K562 (cell line): ENCODE measurements around the gene MYADML2. TPM values are rescaled to one million over a fixed set of nuclear protein-coding genes. Genes with fewer than 3 reads are reported as not detected.
A peak's percentile ranks its signal among the peaks of the same experiment; 100 is the strongest.

ENCODE experiments used
- ATF4 ChIP-seq: fragments of 450-650 bp; formaldehyde crosslinking; IDR thresholded peaks from 2 replicates; pipeline ENCODE4 v1.4.0; 2022; ENCODE audit warnings: mild to moderate bottlenecking, moderate library complexity
- CHD1 ChIP-seq: fragments of 200-600 bp; sonication (generic); IDR thresholded peaks from one replicate; pipeline ENCODE4 v1.6.1; 2012; ENCODE audit warnings: mild to moderate bottlenecking, moderate library complexity, low read length, inconsistent platforms
- GABPB1 ChIP-seq: sonication (generic); formaldehyde crosslinking; IDR thresholded peaks from 2 replicates; pipeline ENCODE4 v1.8.0; 2022; ENCODE audit warnings: mild to moderate bottlenecking, missing genetic modification reagents
- GABPB2 ChIP-seq: fragments of 250-450 bp; sonication (Bioruptor Pico); conservative IDR thresholded peaks from 2 replicates; pipeline ENCODE4 v1.5.1; 2021; ENCODE audit warnings: mild to moderate bottlenecking
- HMG20A ChIP-seq: fragments of 450-650 bp; formaldehyde crosslinking; conservative IDR thresholded peaks from 2 replicates; pipeline ENCODE4 v1.4.0; 2020; ENCODE audit warnings: mild to moderate bottlenecking, mixed read lengths
- HNRNPK ChIP-seq: fragments of 200-400 bp; formaldehyde crosslinking; IDR thresholded peaks from one replicate; pipeline ENCODE4 v1.6.1; 2018; ENCODE audit warnings: mild to moderate bottlenecking, low read depth, low read length; ENCODE audit not compliant: poor library complexity, severe bottlenecking
- MAX ChIP-seq: sonication (generic); formaldehyde crosslinking; IDR thresholded peaks from 2 replicates; pipeline ENCODE4 v1.9.0; 2022; ENCODE audit warnings: mild to moderate bottlenecking, missing genetic modification reagents
- MITF ChIP-seq: IDR thresholded peaks from 2 replicates; pipeline ENCODE4 v1.6.1; 2014; ENCODE audit warnings: antibody characterized with exemption
- NUFIP1 ChIP-seq: fragments of 450-650 bp; IDR thresholded peaks from 2 replicates; pipeline ENCODE4 v1.6.1; 2018; ENCODE audit not compliant: partially characterized antibody
- PCBP2 ChIP-seq: fragments of 200-400 bp; formaldehyde crosslinking; IDR thresholded peaks from 2 replicates; pipeline ENCODE4 v1.6.1; 2018; ENCODE audit warnings: low read length, low read depth, mild to moderate bottlenecking, moderate library complexity; ENCODE audit not compliant: poor library complexity, severe bottlenecking
- PPARD ChIP-seq: fragments of 250-450 bp; sonication (Bioruptor Pico); IDR thresholded peaks from 2 replicates; pipeline ENCODE4 v1.8.0; 2022; ENCODE audit warnings: inconsistent platforms, mild to moderate bottlenecking, moderate library complexity
- RBM25 ChIP-seq: fragments of 200-400 bp; formaldehyde crosslinking; IDR thresholded peaks from 2 replicates; pipeline ENCODE4 v1.6.1; 2018; ENCODE audit warnings: low read length, low read depth, moderate library complexity; ENCODE audit not compliant: severe bottlenecking
- REST ChIP-seq, 2 experiments: fragments of 450-650 bp; formaldehyde crosslinking in 1 of 2; IDR thresholded peaks; 2 replicates each; pipeline versions ENCODE4 v1.4.0 to v1.6.1; 2014 to 2020; ENCODE audit warnings: mild to moderate bottlenecking in 2 of 2, borderline replicate concordance in 1 of 2, low read depth in 1 of 2
- SIN3A ChIP-seq, 2 experiments: fragments of 150-350 bp in 1 of 2; IDR thresholded peaks; 2 replicates each; pipeline ENCODE4 v1.6.1; 2011 to 2016; ENCODE audit warnings: borderline replicate concordance in 2 of 2, low read depth in 2 of 2, low read length in 2 of 2, mild to moderate bottlenecking in 2 of 2, moderate library complexity in 2 of 2; ENCODE audit not compliant: control insufficient read depth in 1 of 2
- TAF15 ChIP-seq: fragments of 200-400 bp; formaldehyde crosslinking; IDR thresholded peaks from 2 replicates; pipeline ENCODE4 v1.6.1; 2017; ENCODE audit warnings: mild to moderate bottlenecking, low read depth, low read length, moderate library complexity
- TCF7 ChIP-seq: sonication (generic); IDR thresholded peaks from 2 replicates; pipeline ENCODE4 v1.6.1; 2016; ENCODE audit warnings: antibody characterized with exemption, borderline replicate concordance
- ZZZ3 ChIP-seq: fragments of 450-650 bp; IDR thresholded peaks from 2 replicates; pipeline ENCODE4 v1.6.1; 2016; ENCODE audit warnings: antibody characterized with exemption, mild to moderate bottlenecking, moderate library complexity
- polyA plus RNA-seq, 8 experiments: library from polyadenylated mRNA; depleted of rRNA in 4 of 8; stranded (reverse) in 5 of 8; unstranded in 3 of 8; fragments of >200 nt; fragmentation: Nextera tagmentation in 2 of 8; fragmentation: Illumina TruSeq in 1 of 8; extraction: Ambion mirVana in 2 of 8; extraction: Trizol in 1 of 8; gene quantifications; 2 replicates each; pipeline versions ENCODE4 v1.2.1 to v1.2.3, GENCODE V29; 2011 to 2014; ENCODE audit warnings: inconsistent platforms in 1 of 8, missing spikeins in 1 of 8
- total RNA-seq, 7 experiments: library from RNA; depleted of rRNA in 6 of 7; stranded (reverse); fragments of >200 nt in 6 of 7; fragmentation: Illumina TruSeq in 2 of 7; extraction: Trizol in 2 of 7; gene quantifications; 2 replicates each; pipeline versions ENCODE4 v1.2.1 to v1.2.3, GENCODE V29; 2011 to 2021; ENCODE audit warnings: low replicate concordance in 1 of 7

MYADML2 gene
- total and polyA plus RNA-seq, 9 of the 15 experiments (the other 6 are each of a cell fraction or from before 2014, with no cell fraction given): not detected

GRCh38 chr17:81977211-81977808, 30.3 kb upstream of the MYADML2 start, which contains the start of gene ASPSCR1 (continued):
- TF ChIP-seq MITF (peak; percentile 94), TAF15 (no peak), MAX (CRISPR knock-in tag) (peak; percentile 94), REST (IDR thresholded peaks at IDR 0.05; ENCODE audit: borderline replicate concordance) (peak; percentile 80), REST (CRISPR knock-in tag; IDR thresholded peaks at IDR 0.05; ENCODE audit: low read depth) (peak; percentile 68; the same call in 1 of the 2 replicates), GABPB2 (CRISPR knock-in tag) (no peak), SIN3A (IDR thresholded peaks at IDR 0.05; ENCODE audit: borderline replicate concordance in 2 of 2, control insufficient read depth in 1 of 2, low read depth in 2 of 2, low read length in 2 of 2) (peak; percentile 88 to 92; a peak in 3 of 4 replicates), GABPB1 (CRISPR knock-in tag) (peak; percentile 79), PPARD (CRISPR knock-in tag) (no peak), ZZZ3 (no peak), PCBP2 (no peak), RBM25 (peak; percentile 51), CHD1 (no peak), ATF4 (CRISPR knock-in tag) (no peak), TCF7 (no peak), HMG20A (CRISPR knock-in tag) (no peak), NUFIP1 (no peak), HNRNPK (peak; percentile 15)
